RWPE1 (cell line): ENCODE results near the gene RYR1.
A peak's percentile ranks its signal among the peaks of the same experiment; 100 is the strongest.

Experiments
- CTCF ChIA-PET: fragments of 350-600 bp; sonication (Branson Sonifier 250); formaldehyde crosslinking; extraction: SDS; loops from one replicate; lab custom pipeline; 2021; lab: Yijun Ruan, JAX
- POLR2A ChIA-PET: fragments of 400-600 bp; formaldehyde crosslinking; extraction: SDS; loops from one replicate; lab custom pipeline; 2020; ENCODE audit warnings: antibody characterized with exemption; ENCODE audit not compliant: low non-redundant PET; lab: Yijun Ruan, JAX
- DNase-seq: peaks from one replicate; pipeline ENCODE4 v3.0.0; 2012; ENCODE audit warnings: low spot score
- H3K27ac ChIP-seq: fragments of 450-650 bp; 2 replicates; pipeline ENCODE4 v1.5.1; 2017
- TF ChIP-seq, protein P1 (sequence below): fragments of 450-650 bp; conservative IDR thresholded peaks from 2 replicates; pipeline ENCODE4 v1.5.1; 2017; ENCODE audit warnings: low read depth, mild to moderate bottlenecking

The RYR1 gene

DNA sequence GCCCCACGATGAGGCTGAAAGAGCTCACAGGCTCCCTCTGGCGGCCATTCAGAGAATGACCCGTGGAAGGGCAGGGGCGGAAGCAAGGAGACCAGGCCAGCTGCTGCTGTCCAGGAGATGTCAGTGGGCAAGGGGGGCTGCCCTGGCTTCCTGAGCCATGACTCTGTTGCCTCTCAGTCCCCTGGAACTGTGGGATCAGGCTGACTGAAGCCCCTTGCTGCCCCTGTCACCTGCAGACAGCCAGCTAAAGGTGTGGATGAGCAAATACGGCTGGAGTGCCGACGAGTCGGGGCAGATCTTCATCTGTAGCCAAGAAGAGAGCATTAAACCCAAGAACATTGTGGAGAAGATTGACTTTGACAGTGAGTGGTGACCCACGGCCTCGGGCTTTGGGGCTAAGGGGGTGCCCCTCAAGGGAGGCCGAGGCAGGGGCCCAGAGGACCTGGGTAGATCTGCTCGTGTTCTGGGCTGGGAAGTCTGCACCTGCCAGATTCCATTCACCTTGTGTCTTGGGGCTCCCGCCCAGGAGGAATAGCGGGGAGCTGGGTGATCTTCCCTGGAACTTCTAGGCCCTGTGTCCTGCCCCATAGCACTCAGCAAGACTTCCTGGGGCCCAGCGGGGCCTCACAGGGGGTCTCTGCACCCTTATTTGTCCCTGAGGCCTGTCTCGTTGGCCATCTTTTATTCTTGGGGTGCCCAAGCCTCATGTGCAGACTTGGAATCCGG is 201.4 kb downstream of the RYR1 start:
- DNase-seq = peak; percentile 72
- peak overlapping the region; percentile 84 for H3K27ac ChIP-seq
- POLR2A ChIA-PET = no interaction called here
- TF ChIP-seq, protein P1, sequence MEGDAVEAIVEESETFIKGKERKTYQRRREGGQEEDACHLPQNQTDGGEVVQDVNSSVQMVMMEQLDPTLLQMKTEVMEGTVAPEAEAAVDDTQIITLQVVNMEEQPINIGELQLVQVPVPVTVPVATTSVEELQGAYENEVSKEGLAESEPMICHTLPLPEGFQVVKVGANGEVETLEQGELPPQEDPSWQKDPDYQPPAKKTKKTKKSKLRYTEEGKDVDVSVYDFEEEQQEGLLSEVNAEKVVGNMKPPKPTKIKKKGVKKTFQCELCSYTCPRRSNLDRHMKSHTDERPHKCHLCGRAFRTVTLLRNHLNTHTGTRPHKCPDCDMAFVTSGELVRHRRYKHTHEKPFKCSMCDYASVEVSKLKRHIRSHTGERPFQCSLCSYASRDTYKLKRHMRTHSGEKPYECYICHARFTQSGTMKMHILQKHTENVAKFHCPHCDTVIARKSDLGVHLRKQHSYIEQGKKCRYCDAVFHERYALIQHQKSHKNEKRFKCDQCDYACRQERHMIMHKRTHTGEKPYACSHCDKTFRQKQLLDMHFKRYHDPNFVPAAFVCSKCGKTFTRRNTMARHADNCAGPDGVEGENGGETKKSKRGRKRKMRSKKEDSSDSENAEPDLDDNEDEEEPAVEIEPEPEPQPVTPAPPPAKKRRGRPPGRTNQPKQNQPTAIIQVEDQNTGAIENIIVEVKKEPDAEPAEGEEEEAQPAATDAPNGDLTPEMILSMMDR = peak; percentile 92
- CTCF ChIA-PET = interaction anchor here (0.5 to 1.6 kb wide), 17 partner anchors 9 to 450 kb away, joined by 3 to 11 read pairs (median 3); no protein-coding TSS in a partner anchor

DNA sequence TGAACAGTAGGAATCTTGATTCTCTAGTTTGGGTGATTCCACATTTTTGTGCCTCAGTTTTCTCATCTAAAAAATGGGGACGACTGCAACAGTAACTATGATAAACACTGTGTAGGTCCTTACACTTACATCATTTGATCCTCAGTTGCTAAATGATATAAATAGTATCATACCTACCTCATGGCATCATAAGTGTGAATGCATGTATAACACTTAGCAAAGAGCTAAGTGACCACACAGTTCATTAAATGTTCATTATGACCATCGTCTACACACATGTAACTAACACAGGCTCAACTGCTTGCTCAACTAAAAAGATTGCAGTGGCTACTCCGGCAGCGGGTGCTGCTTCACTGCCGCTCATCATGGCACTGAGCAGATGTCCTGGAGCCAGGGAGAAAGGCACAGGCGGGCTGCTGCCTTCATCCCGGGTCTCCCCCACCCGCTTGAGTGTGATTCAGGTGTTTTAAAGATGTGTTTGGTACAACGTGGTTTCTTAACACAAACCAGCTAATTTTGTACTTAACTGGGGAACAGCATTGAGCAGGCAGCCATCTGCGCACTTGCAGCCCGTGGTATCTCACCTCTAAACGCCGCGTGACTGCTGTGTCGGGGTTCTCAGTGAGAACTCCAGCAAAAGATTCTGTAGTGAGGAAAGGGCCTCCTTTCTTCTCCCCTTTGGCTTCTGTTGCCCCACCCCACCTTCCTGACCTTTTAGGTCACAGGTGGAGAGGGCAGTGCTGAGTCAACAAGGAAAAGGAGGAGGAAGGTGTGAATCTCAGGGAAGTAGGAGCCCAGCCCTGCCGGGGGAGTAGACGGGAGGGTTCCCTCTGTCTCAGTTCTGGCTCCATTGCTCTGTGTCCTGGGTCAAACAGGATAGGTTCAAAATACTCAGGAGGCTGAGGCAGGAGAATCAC is 202.2 kb downstream of the RYR1 start:
- CTCF ChIA-PET = interaction anchor here (0.6 to 2.2 kb wide), 7 partner anchors 10 to 202 kb away, joined by 3 to 11 read pairs (median 5); partner anchors contain the start of gene ACTN4
- POLR2A ChIA-PET = no interaction called here

More for the DNA sequence above, 202.2 kb downstream of the RYR1 start:
- no peak for DNase-seq
- TF ChIP-seq, protein P1 = no peak
- H3K27ac ChIP-seq = peak overlapping the region; percentile 84
